C4-2B (cell line): ENCODE results near the gene KPTN.

Experiments
- ZFX ChIP-seq: fragments of 450-650 bp; IDR thresholded peaks from 2 replicates; pipeline ENCODE4 v1.6.1; 2017
- TF ChIP-seq, protein P1 (sequence below): fragments of 450-650 bp; conservative IDR thresholded peaks from 2 replicates; pipeline ENCODE4 v1.5.1; 2017; ENCODE audit warnings: mild to moderate bottlenecking

- TF ChIP-seq, protein P1, sequence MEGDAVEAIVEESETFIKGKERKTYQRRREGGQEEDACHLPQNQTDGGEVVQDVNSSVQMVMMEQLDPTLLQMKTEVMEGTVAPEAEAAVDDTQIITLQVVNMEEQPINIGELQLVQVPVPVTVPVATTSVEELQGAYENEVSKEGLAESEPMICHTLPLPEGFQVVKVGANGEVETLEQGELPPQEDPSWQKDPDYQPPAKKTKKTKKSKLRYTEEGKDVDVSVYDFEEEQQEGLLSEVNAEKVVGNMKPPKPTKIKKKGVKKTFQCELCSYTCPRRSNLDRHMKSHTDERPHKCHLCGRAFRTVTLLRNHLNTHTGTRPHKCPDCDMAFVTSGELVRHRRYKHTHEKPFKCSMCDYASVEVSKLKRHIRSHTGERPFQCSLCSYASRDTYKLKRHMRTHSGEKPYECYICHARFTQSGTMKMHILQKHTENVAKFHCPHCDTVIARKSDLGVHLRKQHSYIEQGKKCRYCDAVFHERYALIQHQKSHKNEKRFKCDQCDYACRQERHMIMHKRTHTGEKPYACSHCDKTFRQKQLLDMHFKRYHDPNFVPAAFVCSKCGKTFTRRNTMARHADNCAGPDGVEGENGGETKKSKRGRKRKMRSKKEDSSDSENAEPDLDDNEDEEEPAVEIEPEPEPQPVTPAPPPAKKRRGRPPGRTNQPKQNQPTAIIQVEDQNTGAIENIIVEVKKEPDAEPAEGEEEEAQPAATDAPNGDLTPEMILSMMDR = no peak
- no peak for TF ChIP-seq ZFX
Measured at GRCh38 chr19:47509973-47510372, 26.0 kb upstream of the KPTN start.
